ENCODE data around the gene STXBP5L. TPM values are rescaled to one million over a fixed set of nuclear protein-coding genes. Genes with fewer than 3 reads are reported as not detected.

Gene STXBP5L
- total and polyA plus RNA-seq, 10 of the 15 experiments (the other 5 are each of a cell fraction or from before 2014, with no cell fraction given) = under 0.01 to 0.08 (median 0.04) TPM; not detected in 6

GRCh38 chr3:120864541-120864940 is 43.5 kb upstream of the STXBP5L start (continued):
- TF ChIP-seq, protein P1, sequence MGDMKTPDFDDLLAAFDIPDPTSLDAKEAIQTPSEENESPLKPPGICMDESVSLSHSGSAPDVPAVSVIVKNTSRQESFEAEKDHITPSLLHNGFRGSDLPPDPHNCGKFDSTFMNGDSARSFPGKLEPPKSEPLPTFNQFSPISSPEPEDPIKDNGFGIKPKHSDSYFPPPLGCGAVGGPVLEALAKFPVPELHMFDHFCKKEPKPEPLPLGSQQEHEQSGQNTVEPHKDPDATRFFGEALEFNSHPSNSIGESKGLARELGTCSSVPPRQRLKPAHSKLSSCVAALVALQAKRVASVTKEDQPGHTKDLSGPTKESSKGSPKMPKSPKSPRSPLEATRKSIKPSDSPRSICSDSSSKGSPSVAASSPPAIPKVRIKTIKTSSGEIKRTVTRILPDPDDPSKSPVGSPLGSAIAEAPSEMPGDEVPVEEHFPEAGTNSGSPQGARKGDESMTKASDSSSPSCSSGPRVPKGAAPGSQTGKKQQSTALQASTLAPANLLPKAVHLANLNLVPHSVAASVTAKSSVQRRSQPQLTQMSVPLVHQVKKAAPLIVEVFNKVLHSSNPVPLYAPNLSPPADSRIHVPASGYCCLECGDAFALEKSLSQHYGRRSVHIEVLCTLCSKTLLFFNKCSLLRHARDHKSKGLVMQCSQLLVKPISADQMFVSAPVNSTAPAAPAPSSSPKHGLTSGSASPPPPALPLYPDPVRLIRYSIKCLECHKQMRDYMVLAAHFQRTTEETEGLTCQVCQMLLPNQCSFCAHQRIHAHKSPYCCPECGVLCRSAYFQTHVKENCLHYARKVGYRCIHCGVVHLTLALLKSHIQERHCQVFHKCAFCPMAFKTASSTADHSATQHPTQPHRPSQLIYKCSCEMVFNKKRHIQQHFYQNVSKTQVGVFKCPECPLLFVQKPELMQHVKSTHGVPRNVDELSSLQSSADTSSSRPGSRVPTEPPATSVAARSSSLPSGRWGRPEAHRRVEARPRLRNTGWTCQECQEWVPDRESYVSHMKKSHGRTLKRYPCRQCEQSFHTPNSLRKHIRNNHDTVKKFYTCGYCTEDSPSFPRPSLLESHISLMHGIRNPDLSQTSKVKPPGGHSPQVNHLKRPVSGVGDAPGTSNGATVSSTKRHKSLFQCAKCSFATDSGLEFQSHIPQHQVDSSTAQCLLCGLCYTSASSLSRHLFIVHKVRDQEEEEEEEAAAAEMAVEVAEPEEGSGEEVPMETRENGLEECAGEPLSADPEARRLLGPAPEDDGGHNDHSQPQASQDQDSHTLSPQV (IDR thresholded peaks at IDR 0.05) = no peak
- TF ChIP-seq PKNOX1 (IDR thresholded peaks at IDR 0.05) = no peak
- no peak for TF ChIP-seq TBL1XR1 (IDR thresholded peaks at IDR 0.05; ENCODE audit: low read depth, low read length)
- no peak for TF ChIP-seq BACH1 (IDR thresholded peaks at IDR 0.05; ENCODE audit: borderline replicate concordance)
- TF ChIP-seq RAD21 (IDR thresholded peaks at IDR 0.05; ENCODE audit: insufficient read depth, low read depth, low read length) = no peak

GRCh38 chr3:120875507-120875906 is 32.5 kb upstream of the STXBP5L start:
- Histone ChIP-seq H4K20me1 (ENCODE audit: control insufficient read depth, insufficient read depth) (no peaks in the 10 kb centered on the region), H3K4me1 (ENCODE audit: control insufficient read depth, insufficient read depth, low read length) (no peaks in the 10 kb centered on the region), H3K27me3 (replicated peaks in 1 of 2; ENCODE audit: control insufficient read depth in 2 of 2, insufficient read depth in 2 of 2, low read length in 1 of 2) (no peaks in the 10 kb centered on the region), H3K9me3 (replicated peaks; ENCODE audit: control insufficient read depth, insufficient read depth, low read length) (no peaks in the 10 kb centered on the region), H3K36me3 (ENCODE audit: control insufficient read depth in 2 of 2, insufficient read depth in 2 of 2, low read length in 1 of 2) (no peaks in the 10 kb centered on the region), H3K4me3 (no peak overlapping the region), H2AFZ (ENCODE audit: control insufficient read depth, low read depth, low read length) (no peak overlapping the region), H3K4me2 (ENCODE audit: control insufficient read depth, insufficient read depth) (no peak overlapping the region), H3K27ac (ENCODE audit: control insufficient read depth, insufficient read depth) (no peak overlapping the region), H3K9ac (ENCODE audit: control insufficient read depth, insufficient read depth, low read length) (no peak overlapping the region), H3K79me2 (ENCODE audit: control insufficient read depth, insufficient read depth, low read length) (no peaks in the 10 kb centered on the region)
- no TSS peak for BruUV-seq (replicated peaks)
- ChIA-PET CTCF (no interaction called here), SMC1A (ENCODE audit: uncharacterized antibody, unreplicated experiment) (interaction anchor here (1.1 kb wide), 1 partner anchor 23 kb away, joined by 3 read pairs; no protein-coding TSS in a partner anchor), POLR2A (no interaction called here), RAD21 (ENCODE audit: unreplicated experiment) (no interaction called here)
- TF ChIP-seq FOXK2 (IDR thresholded peaks at IDR 0.05) = no peak
- TF ChIP-seq CEBPZ (IDR thresholded peaks at IDR 0.05; ENCODE audit: low read depth, low read length) = no peak
- TF ChIP-seq SP1 (IDR thresholded peaks at IDR 0.05; ENCODE audit: low read depth, low read length) = no peak
- no peak for TF ChIP-seq PBX3 (IDR thresholded peaks at IDR 0.05; ENCODE audit: insufficient replicate concordance, low read depth, low read length)
- no peak for FAIRE-seq
- ATAC-seq = no peak
- intact Hi-C loops (cut with micrococcal nuclease; ENCODE audit: unreplicated experiment) = no loop called here
- no peak for DNase-seq (ENCODE audit: low read depth, low spot score)
- in situ Hi-C loops (cut with MboI) = no loop called here
- 0% methylated on average over 1 of the region's 1 CpG for WGBS (ENCODE audit: insufficient coverage, insufficient replicate concordance, low lambda C conversion rate, missing lambda C conversion rate)
